Measurements from ENCODE around the gene SYNE1. TPM values are rescaled to one million over a fixed set of nuclear protein-coding genes. Genes with fewer than 3 reads are reported as not detected.

Gene SYNE1
- total RNA-seq, 1 experiment from 2014 or later: 3.0 TPM

DNA sequence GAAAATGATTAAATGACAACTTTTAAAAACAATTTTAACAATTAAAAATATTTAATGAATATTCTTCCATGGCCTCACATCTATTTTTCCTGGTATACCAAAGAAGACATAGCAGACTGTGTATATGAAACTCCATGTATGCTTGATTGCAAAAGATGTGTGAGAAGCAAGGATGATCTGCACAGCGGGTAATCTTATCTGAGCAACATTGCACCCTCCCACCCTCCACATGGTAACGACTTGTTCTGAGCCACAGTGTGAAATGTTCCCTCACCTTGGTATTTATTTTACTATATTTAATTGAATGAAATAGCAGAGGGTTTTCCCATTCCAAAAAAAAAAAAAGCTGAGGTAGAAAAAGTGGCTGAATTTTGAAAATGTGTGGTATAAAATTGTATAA lies 204.4 kb downstream of the SYNE1 start:
- TF ChIP-seq, protein P1, sequence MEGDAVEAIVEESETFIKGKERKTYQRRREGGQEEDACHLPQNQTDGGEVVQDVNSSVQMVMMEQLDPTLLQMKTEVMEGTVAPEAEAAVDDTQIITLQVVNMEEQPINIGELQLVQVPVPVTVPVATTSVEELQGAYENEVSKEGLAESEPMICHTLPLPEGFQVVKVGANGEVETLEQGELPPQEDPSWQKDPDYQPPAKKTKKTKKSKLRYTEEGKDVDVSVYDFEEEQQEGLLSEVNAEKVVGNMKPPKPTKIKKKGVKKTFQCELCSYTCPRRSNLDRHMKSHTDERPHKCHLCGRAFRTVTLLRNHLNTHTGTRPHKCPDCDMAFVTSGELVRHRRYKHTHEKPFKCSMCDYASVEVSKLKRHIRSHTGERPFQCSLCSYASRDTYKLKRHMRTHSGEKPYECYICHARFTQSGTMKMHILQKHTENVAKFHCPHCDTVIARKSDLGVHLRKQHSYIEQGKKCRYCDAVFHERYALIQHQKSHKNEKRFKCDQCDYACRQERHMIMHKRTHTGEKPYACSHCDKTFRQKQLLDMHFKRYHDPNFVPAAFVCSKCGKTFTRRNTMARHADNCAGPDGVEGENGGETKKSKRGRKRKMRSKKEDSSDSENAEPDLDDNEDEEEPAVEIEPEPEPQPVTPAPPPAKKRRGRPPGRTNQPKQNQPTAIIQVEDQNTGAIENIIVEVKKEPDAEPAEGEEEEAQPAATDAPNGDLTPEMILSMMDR (conservative IDR thresholded peaks at IDR 0.05): no peak
- Histone ChIP-seq H4K5ac (ENCODE audit: insufficient read length, low read depth, low read length) (no peak overlapping the region), H3K4ac (ENCODE audit: low read depth, low read length) (no peak overlapping the region), H3K23me2 (ENCODE audit: insufficient read length, low read depth, low read length, poor library complexity, severe bottlenecking) (no peaks in the 10 kb centered on the region), H4K8ac (replicated peaks; ENCODE audit: insufficient read length, low read depth, low read length) (no peak overlapping the region), H3K9me3 (ENCODE audit: control insufficient read depth, low read depth, low read length) (no peaks in the 10 kb centered on the region), H2BK5ac (ENCODE audit: insufficient read length, low read length) (no peak overlapping the region), H2AK5ac (ENCODE audit: insufficient read length, low read length) (no peak overlapping the region), H3K14ac (ENCODE audit: insufficient read depth, low read length) (no peak overlapping the region), H2BK15ac (ENCODE audit: low read depth, low read length) (no peak overlapping the region), H2BK120ac (ENCODE audit: low read depth, low read length, poor library complexity, severe bottlenecking) (no peak overlapping the region), H3K4me1 (ENCODE audit: insufficient read depth, low read length) (no peaks in the 10 kb centered on the region), H3K79me2 (ENCODE audit: insufficient read depth, low read length) (no peaks in the 10 kb centered on the region), H4K91ac (ENCODE audit: insufficient read length, low read depth, low read length) (no peak overlapping the region), H4K20me1 (ENCODE audit: control insufficient read depth, insufficient read depth, insufficient read length) (no peaks in the 10 kb centered on the region), H3K27me3 (ENCODE audit: insufficient read depth, low read length) (no peaks in the 10 kb centered on the region), H3K23ac (ENCODE audit: insufficient read length, low read depth, low read length) (no peak overlapping the region), H3T11ph (ENCODE audit: low read length) (no peak overlapping the region), H3K18ac (ENCODE audit: insufficient read length, low read depth, low read length) (no peak overlapping the region), H3K9ac (ENCODE audit: extremely low read depth, insufficient read length, low read length) (no peak overlapping the region), H2BK12ac (ENCODE audit: insufficient read length, low read depth, low read length) (no peak overlapping the region), H3K27ac (ENCODE audit: insufficient read length, low read depth, low read length) (no peak overlapping the region), H2AFZ (ENCODE audit: low read length) (no peak overlapping the region), H3K79me1 (ENCODE audit: insufficient read depth, low read depth, low read length, poor library complexity, severe bottlenecking) (no peaks in the 10 kb centered on the region), H3K4me2 (ENCODE audit: insufficient read depth, insufficient read length, low read length) (no peak overlapping the region), H2BK20ac (ENCODE audit: low read depth, low read length, poor library complexity, severe bottlenecking) (no peak overlapping the region), H3K56ac (ENCODE audit: insufficient read length, low read depth, low read length) (no peak overlapping the region)
- H3K27ac Mint-ChIP-seq: no peak overlapping the region
- H3K4me3 Mint-ChIP-seq: no peak overlapping the region
- H3K4me1 Mint-ChIP-seq: no peaks in the 10 kb centered on the region
- H3K27me3 Mint-ChIP-seq (ENCODE audit: low read depth): no peaks in the 10 kb centered on the region
- H3K36me3 Mint-ChIP-seq (ENCODE audit: insufficient read depth in 1 of 3, low read depth in 3 of 3): no peaks in the 10 kb centered on the region
- DNase-seq: no peak
- WGBS (ENCODE audit: extremely low coverage, insufficient read length, low lambda C conversion rate): no CpG with 5 or more reads among the region's 2 CpGs
- no peaks in the 10 kb centered on the region for H3K9me3 Mint-ChIP-seq
